Measurements from ENCODE around the gene USH1C. TPM values are rescaled to one million over a fixed set of nuclear protein-coding genes. Genes with fewer than 3 reads are reported as not detected.

The USH1C gene
- total and polyA plus RNA-seq, 8 donors, result 4.8 to 107 (median 22.2) TPM

DNA sequence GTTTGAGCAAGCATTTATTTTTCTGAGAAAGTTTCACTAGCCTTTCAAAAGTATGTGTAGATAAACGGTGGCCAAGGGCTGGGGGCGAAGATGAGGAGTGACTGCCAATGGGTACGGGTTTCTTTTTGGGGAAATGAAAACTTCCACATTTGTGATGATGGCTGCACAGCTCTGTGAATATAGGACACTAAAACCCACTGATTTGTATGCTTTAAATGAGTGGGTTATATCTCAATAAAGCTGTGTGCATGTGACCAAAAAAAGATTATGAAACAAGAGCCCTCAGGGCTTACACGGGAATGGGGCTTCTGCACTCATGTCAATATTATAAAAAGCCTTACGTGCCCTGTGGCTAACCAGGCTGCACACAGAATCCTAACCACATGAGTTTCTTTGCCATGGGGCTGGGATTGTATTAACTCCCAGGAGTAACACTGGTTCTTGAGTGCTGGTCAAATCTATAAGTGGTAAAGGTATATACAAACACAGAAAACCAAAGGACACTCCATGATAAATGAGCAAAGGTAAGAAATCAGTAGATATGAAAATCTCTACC, 98.9 kb downstream of the USH1C start:
- no peak for DNase-seq
- Histone ChIP-seq H3K36me3 (no peaks in the 10 kb centered on the region), H3K27me3 (peaks cover 0 to 1% (median 0%) of the 10 kb centered on the region in 3 donors), H3K4me3 (no peak overlapping the region), H3K9me3 (no peaks in the 10 kb centered on the region), H3K4me1 (no peaks in the 10 kb centered on the region), H3K27ac (no peak overlapping the region)
- 66 to 76% (median 72%) methylated on average over 5 of the region's 5 CpGs for WGBS, 5 donors
- intact Hi-C loops (cut with DNase I; ENCODE audit: low total_unique reads), result no loop called here
- TF ChIP-seq POLR2AphosphoS5 (IDR thresholded peaks at IDR 0.05), result no peak
- no peak for TF ChIP-seq EP300 (IDR thresholded peaks at IDR 0.05)
- TF ChIP-seq POLR2A (IDR thresholded peaks at IDR 0.05), result no peak
- TF ChIP-seq, protein P1, sequence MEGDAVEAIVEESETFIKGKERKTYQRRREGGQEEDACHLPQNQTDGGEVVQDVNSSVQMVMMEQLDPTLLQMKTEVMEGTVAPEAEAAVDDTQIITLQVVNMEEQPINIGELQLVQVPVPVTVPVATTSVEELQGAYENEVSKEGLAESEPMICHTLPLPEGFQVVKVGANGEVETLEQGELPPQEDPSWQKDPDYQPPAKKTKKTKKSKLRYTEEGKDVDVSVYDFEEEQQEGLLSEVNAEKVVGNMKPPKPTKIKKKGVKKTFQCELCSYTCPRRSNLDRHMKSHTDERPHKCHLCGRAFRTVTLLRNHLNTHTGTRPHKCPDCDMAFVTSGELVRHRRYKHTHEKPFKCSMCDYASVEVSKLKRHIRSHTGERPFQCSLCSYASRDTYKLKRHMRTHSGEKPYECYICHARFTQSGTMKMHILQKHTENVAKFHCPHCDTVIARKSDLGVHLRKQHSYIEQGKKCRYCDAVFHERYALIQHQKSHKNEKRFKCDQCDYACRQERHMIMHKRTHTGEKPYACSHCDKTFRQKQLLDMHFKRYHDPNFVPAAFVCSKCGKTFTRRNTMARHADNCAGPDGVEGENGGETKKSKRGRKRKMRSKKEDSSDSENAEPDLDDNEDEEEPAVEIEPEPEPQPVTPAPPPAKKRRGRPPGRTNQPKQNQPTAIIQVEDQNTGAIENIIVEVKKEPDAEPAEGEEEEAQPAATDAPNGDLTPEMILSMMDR (IDR thresholded peaks at IDR 0.05), result no peak

DNA sequence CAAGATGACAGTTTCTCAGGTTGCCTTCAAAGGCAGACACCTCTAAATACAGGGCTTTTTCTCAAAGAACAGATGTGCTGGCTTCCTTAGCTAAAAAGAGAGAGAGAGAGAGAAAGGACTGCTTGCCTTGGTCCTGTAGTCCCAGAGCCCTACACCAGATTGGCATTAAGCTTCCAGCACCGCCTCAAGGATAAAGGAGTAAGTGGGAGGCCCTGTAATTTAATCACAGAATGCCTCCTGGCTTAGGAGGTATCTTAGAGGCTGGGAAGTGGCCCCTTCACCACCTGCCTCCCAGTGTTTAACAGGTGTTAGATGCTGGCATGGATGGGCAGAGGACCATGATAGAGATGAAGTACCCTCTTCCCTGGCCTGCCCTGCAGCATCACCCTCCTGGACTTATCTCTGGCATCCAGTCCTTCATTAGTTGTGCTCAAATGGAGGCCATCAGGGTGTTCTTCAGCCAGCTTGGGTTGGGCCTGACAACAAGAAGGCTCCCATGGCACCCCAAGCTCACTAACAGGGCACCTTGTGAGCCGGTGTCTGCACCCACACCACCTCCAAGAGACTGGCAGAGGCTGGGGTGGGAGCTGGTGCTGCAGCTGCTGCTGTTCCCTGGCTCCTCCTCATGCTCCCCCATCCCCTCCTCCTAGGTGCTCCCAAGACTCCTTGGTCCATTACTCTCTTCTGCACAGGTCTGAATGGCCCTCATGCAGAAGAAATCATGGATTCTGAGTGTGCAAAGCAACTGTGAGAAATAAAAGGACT, 100.1 kb downstream of the USH1C start:
- intact Hi-C loops (cut with DNase I; ENCODE audit: low total_unique reads), result no loop called here
- Histone ChIP-seq H3K27me3 (peaks cover 0 to 11% (median 0%) of the 10 kb centered on the region in 3 donors), H3K36me3 (no peaks in the 10 kb centered on the region), H3K4me1 (peaks cover 0 to 12% (median 3%) of the 10 kb centered on the region in 4 donors), H3K9me3 (no peaks in the 10 kb centered on the region), H3K27ac (no peak overlapping the region), H3K4me3 (no peak overlapping the region)
- TF ChIP-seq POLR2A (IDR thresholded peaks at IDR 0.05) (no peak), EP300 (IDR thresholded peaks at IDR 0.05) (no peak), POLR2AphosphoS5 (IDR thresholded peaks at IDR 0.05) (no peak)
- TF ChIP-seq, protein P1 (IDR thresholded peaks at IDR 0.05), result no peak
- no peak for DNase-seq
- 86 to 94% (median 88%) methylated on average over 1 to 2 of the region's 2 CpGs for WGBS, 5 donors

Other genes starting within 250 kb of the USH1C start
- 10 to 100 TPM in 1 of 5 donors, 1 to 10 TPM in 3, under 1 TPM in 1; under 0.01 to 13.6 (median 4.2) TPM for gene NCR3LG1, start 192.6 kb downstream of the USH1C start, total RNA-seq
- under 1 TPM in 2 of 3 donors, not detected in 1; 0.25 to 0.37 TPM for gene NCR3LG1, start 192.6 kb downstream of the USH1C start, polyA plus RNA-seq
- 10 to 100 TPM in 1 of 5 donors, 1 to 10 TPM in 3, not detected in 1; 1.5 to 22.9 (median 4.7) TPM for gene KCNJ11, start 155.8 kb downstream of the USH1C start, total RNA-seq
- gene KCNJ11, start 155.8 kb downstream of the USH1C start, polyA plus RNA-seq, result 10 to 100 TPM in 1 of 3 donors, 1 to 10 TPM in 2; 7.2 to 14.2 (median 7.7) TPM
- 10 to 100 TPM in 3 of 5 donors, 1 to 10 TPM in 1, not detected in 1; 3.9 to 69.6 (median 33.3) TPM for gene ABCC8, start 67.6 kb downstream of the USH1C start, total RNA-seq
- gene ABCC8, start 67.6 kb downstream of the USH1C start, polyA plus RNA-seq, result 10 to 100 TPM in 2 of 3 donors, 1 to 10 TPM in 1; 5.5 to 37.2 (median 25.1) TPM
- gene OTOG, start 2.8 kb upstream of the USH1C start, total RNA-seq, result not detected
- gene OTOG, start 2.8 kb upstream of the USH1C start, polyA plus RNA-seq, result not detected
- gene MYOD1, start 175.2 kb upstream of the USH1C start, total RNA-seq, result not detected
- gene MYOD1, start 175.2 kb upstream of the USH1C start, polyA plus RNA-seq, result not detected
- under 1 TPM in 1 of 5 donors, not detected in 4; 0.18 TPM for gene KCNC1, start 190.4 kb upstream of the USH1C start, total RNA-seq
- gene KCNC1, start 190.4 kb upstream of the USH1C start, polyA plus RNA-seq, result under 1 TPM in 1 of 3 donors, not detected in 2; 0.03 TPM